HK-2 (cell line): Measurements from ENCODE around the gene ACADSB.
A peak's percentile ranks its signal among the peaks of the same experiment; 100 is the strongest.

ENCODE experiments used
- DNase-seq: peaks from one replicate; pipeline ENCODE4 v3.0.0-alpha.2; 2018; ENCODE audit not compliant: unreplicated experiment

ACADSB gene

GRCh38 chr10:123042708-123043408, 34.1 kb downstream of the ACADSB start:
- no peak for DNase-seq

DNA sequence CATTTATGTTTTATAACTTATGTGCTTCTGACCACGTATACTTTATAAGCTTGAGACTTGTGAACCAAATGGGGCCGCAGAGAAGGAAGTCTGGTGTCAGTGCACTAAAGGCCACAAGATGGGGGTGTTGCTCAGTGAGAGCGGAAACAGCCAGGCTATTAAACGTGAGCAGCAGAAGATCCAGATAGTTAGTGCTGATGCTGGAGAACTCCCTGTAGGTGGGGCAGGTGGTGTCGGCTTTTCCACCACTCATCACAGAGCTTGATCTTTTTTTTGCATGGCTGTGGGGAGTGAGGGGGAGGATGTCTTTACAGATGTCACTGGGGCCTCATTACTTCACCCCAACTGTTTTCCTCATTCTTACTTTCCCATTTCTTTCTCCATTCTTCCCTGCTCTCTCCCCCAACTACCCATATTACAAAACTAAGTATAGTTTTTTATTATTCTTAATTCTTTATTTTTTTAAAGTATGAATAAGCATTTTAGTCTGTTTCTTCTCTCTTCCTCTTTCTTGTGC, 34.7 kb downstream of the ACADSB start:
- DNase-seq = peak; percentile 55

DNA sequence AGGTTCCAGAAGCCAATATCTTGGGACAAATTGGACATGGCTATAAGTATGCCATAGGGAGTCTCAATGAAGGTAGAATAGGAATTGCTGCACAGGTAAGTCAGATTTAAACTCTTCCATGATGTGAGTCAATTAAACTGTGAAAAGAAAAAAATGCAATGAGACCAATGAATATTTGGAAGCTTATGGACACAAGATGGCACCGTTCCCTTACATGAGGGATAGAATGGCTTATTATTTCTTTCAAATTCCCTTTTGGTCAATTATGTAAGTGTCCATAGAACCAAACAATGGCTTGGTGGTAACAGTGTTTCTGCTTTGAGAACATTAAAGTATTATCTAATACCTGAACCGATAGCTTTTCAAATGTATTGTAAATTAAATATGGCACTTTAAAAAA, 35.6 kb downstream of the ACADSB start:
- DNase-seq = no peak

DNA sequence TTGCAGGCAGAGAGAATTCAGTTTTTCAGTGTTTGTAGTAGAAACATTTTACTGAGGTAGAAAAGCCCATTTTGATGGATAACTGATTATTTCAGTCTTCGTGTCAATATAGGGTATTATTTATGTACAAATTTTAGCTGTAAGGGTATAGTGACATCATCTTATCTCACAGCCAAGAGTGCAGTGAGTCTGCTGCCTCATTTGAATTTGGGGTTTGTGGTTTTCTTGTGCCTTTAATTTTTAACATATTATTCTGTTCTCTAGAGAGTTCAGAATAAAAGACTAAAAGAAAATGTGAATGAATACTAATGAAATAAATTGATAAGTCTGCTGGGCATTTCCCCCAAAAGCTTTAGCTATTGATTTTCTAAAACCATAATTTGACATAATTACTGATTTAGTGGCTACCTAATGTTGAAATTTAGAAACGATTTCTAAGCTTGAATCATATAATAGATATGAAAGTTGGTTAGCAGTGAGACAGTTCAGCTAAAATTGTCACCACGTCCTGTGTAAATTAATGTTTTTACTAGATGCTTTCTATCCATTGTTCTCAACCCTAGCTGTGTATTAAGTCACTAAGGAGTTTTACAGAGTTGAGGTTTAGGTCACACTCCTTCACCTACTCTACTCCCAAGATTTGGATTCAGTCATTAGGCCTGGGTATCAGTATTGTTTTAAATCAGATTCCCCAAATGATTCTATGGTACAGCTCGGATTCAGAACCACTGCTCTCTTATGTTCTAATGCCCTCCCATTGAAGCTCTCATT, 37.3 kb downstream of the ACADSB start:
- DNase-seq = no peak

DNA sequence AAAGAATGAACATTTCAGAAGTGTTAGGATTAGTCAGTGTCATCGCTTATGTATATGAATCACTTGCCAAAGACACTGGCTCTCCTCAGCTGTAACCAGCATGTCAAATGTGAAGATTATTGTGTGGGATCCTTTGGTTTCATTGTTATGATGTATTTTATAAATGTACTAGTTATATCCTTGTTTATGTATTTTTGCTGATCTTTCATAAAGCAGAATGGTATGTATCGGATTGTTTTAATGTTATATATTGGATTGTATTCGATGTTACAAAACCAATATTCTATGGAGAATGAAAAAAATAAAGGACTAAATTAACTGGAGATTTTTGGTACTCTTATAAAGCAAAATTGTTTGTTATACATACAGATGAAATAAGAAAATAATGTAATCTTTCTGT, 49.2 kb downstream of the ACADSB start:
- no peak for DNase-seq

DNA sequence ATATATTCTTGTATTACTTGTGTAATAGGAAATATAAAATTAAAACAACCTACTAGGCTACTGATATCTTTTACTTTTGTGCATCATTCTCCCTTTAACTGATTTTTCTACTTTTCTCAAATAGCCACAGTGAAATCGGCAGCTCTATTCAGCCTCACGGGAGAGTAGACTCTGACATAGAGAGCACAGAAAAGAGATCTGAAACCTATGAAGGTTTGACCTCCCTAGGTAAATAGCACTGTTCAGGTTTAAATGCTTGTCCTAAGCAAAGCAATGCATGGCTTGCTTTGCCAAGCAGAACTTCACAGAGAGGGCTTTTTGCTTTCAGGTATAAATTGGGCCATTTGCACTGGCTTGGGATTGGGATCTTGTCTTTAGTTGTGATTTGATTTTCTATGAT, 53.1 kb downstream of the ACADSB start:
- DNase-seq = no peak

DNA sequence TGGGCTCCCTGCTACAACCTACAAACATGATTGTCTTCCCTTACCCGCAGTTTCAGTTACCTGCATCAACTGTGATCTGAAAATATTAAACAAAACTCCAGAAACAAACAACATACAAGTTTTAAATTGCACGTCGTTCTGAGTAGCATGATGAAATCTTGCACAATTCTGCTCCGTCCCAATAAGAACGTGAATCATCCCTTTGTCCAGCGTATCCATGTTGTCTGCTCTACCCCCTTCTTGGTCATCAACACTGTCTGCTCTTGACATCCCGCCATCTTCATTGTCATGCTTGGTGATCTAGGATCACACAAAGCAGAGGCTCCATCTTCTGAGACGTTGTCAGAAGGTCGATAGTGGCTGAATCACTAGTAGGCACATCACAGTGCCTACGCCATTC, 53.9 kb downstream of the ACADSB start:
- DNase-seq = no peak

GRCh38 chr10:123068087-123068853, 59.5 kb downstream of the ACADSB start:
- DNase-seq = no peak

DNA sequence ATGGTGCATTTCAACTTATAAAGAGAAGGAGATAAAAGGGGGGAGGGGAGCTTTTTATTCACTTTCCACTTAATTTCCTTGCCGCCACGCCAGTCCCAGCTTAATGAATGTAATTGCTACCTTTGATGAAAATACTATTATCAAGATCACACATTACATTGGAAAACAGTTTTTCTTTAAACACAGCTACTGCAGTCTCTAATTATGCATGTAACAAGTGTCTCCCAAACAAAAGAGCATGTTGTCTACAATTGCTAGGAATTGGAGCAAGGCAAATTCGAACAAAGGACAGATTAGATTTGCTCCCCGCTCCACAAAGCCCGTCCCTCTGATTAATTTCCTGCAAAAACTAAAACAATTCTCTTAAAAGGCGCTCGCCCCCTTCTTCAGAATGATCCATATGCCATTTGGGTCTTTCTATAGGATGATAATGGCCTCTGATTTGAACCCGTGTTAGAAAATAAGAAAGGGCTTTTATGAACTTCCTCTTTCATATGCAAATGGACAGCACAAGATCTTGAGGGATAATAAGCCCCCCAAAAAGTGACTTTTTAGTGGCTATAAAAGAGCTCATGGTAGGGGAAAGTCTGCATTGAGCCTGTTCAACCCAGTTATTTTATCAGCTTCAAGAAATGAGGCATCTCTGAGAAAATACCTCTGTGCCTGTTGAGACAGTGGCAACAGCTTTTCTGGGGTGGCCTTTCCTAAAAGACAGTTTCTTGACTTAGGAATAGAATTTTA, 60.6 kb downstream of the ACADSB start:
- DNase-seq = no peak

GRCh38 chr10:123073187-123073586, 64.4 kb downstream of the ACADSB start:
- no peak for DNase-seq

DNA sequence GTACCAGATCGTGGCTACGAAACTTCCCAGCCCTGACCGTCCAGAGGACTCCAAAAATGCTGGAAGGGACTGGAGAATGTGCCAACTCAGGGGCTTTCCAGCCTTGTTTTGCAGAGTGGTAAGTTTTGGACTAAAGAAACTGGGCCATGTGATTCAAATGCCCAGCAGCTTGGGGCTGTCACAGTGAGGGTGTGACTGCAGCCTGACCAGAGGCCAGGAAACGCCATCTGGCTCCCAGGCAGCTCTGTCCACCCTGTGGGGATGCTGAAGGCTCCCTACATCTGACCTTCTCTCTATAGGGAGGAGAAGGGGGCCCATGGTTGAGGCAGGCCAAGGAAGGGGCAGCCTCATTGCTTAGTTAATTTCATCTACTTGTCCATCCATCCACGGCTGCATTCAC, 65.4 kb downstream of the ACADSB start:
- DNase-seq = no peak

- DNase-seq = no peak
Observed at GRCh38 chr10:123081896-123082295, 73.1 kb downstream of the ACADSB start.

DNA sequence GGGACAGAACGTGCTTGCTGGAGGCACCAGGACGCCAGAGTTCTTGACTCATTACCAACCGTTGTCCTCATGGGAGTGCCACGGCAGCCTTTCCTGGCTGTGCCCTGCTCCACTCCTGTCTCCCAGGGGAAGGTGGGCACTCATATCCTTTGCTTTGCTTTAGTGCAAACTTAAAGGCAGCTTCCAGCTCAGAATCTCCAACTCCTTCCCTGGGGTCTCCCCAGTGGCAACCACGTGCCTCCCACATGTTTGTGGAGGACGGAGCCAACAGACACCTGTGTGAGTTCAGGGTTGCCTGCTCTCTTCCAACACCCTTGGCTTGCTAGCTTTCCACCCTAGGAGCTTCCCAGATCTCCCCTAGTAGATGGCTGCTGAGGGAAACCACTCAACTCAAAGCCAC, 75.0 kb downstream of the ACADSB start:
- DNase-seq = no peak

DNA sequence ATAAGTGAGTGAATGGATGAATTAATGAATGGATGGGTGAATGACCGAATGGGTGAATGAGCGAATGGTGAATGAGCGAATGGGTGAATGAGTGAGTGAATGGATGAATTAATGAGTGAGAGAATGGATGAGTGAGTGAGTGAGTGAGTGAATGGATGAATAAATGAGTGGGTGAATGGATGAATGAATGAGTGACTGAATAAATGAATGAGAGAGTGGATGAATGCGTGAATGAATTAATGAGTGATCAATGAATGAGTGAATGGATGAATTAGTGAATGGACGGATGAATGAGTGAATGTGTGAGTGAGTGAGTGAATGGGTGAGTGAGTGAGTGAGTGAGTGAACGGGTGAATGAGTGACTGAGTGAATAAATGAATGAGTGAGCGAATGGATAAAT, 77.5 kb downstream of the ACADSB start:
- no peak for DNase-seq

- DNase-seq = no peak
Observed at GRCh38 chr10:123087348-123087747, 78.5 kb downstream of the ACADSB start.

DNA sequence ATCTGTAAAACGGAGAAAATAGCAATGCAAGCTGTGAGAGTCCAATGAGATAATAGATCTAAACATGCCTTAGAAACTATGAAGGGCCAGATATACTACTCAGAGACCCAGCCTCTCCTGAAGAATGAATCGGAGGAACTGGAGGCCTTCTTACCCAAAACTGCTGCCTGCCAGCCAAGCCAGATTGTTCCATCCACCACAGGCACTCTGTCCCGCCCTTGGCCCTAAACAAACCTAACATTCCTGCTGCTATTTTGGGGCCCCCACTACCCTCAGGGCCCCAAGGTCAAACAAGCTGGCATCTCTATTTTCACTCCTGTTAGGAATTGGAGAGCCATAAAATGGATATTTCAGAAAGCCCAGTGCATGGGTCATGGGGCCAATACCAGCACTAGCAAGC, 79.0 kb downstream of the ACADSB start:
- DNase-seq = no peak

DNA sequence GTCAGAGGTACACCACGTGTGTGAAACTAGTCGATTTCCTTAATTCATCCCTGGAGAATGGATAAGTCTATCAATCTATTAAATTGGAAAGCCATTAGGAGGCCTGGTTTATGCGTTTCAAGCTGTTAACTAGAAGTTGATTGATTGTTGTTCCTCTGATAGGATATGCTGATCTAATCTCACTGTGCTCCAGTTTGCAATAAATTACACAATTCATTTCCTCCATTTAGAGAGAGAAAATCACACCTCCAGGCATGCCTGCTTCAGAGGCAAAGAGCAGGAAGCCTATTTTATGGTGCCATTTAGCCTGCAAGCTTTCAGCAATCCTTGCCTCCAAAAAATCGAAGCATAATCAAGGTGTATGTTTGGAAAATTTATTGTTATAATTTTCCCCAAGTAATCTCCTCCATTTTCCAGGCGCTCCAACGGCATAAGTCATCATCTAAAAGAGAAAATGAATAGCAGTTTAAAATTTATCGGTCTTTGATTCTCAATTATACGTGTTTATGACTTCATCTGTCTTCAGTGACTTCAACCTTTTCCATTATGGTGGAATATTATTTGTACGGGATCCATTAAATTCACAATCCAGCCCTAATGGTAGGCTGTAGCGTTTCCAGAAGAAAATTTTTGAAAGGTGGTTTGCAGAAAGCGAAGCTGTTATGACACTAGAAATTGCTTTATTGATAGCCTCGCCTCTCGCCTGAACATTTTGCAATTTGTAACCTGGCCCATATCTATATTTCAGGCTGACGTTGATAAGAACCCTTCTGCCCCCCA, 84.0 kb downstream of the ACADSB start:
- DNase-seq = no peak

- DNase-seq = no peak
Observed at GRCh38 chr10:123093489-123093888, 84.7 kb downstream of the ACADSB start.

DNA sequence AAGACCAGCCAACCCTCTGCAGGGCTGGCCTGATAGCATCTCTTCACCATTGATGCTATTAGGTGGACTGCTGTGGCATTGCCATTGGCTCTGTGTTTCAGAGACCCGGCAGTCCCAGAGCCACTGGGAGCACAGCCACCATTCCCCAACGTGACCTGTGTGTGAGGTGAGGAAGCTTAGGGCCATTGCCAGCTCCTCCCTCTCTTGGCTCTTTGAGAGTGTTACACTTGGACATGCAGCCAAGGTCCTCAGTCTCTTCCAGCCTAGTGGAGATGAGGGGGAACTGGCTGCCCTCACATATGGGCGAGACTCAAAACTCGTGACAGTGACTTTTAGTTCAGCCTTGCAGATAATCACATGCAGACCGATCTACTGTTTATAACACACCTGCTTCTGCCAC, 87.6 kb downstream of the ACADSB start:
- DNase-seq = no peak

DNA sequence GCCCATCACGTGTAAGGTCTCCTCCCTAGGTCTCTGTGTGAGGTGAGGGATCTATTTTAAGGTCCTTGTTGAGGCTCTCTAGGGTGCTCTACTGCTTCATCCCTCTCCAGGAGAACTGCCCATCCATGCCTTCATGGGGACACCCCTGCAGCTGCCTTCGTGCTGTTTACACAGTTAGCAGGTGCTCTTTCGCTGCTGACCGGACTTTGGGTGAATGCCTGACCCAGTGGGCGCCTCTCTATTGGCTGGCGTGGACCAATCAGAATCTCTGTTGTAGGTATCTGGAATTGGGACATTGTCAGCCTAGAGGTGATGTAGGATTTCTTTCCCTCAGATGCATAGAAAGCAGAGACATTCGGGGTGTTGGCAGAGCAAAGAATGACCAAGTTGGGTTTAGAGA, 88.2 kb downstream of the ACADSB start:
- no peak for DNase-seq
